IMR-90 (cell line): ENCODE results near the gene FBP1.

Experiments used
- MXI1 ChIP-seq: IDR thresholded peaks from 2 replicates; pipeline ENCODE4 v1.6.1; 2012; ENCODE audit warnings: low read depth, mild to moderate bottlenecking, low read length, moderate library complexity, borderline replicate concordance
- POLR2A ChIP-seq: IDR thresholded peaks from 2 replicates; pipeline ENCODE4 v1.6.1; 2012; ENCODE audit warnings: mild to moderate bottlenecking, low read depth, low read length
- RAD21 ChIP-seq: IDR thresholded peaks from 2 replicates; pipeline ENCODE4 v1.6.1; 2012; ENCODE audit warnings: low read length, improper control_type of control experiment
- SMC3 ChIP-seq: fragments of 150-350 bp; IDR thresholded peaks from 2 replicates; pipeline ENCODE4 v1.6.1; 2016; ENCODE audit warnings: low read depth, mild to moderate bottlenecking, antibody characterized with exemption, low read length, moderate library complexity
- TF ChIP-seq, protein P1 (sequence below): conservative IDR thresholded peaks from 2 replicates; pipeline ENCODE4 v1.5.1; 2012; ENCODE audit warnings: mild to moderate bottlenecking, low read depth, low read length, improper control_type of control experiment

DNA sequence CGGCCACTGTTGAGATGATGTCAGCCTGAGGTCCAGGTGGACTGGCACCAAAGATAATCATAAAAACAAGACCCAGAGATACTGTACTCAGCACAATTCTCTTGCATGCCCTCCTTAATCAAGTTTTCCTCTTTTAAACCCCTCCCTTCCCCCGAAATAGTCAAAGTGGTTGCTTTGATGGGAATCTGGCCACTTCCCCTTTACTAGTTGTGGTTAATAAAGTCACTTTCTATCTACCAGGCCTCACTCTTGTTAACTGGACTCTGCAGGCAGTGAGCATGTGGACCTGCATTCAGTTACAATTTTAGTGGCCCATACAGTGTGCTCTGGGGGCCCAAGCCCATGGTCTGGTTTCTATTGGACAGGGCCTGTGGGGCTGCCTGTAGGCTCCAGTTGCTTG, 63.2 kb downstream of the FBP1 start:
- TF ChIP-seq MXI1 (no peak), POLR2A (no peak), RAD21 (no peak), SMC3 (no peak)
- TF ChIP-seq, protein P1, sequence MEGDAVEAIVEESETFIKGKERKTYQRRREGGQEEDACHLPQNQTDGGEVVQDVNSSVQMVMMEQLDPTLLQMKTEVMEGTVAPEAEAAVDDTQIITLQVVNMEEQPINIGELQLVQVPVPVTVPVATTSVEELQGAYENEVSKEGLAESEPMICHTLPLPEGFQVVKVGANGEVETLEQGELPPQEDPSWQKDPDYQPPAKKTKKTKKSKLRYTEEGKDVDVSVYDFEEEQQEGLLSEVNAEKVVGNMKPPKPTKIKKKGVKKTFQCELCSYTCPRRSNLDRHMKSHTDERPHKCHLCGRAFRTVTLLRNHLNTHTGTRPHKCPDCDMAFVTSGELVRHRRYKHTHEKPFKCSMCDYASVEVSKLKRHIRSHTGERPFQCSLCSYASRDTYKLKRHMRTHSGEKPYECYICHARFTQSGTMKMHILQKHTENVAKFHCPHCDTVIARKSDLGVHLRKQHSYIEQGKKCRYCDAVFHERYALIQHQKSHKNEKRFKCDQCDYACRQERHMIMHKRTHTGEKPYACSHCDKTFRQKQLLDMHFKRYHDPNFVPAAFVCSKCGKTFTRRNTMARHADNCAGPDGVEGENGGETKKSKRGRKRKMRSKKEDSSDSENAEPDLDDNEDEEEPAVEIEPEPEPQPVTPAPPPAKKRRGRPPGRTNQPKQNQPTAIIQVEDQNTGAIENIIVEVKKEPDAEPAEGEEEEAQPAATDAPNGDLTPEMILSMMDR: no peak
